Measurements from ENCODE around the gene JRKL. TPM values are rescaled to one million over a fixed set of nuclear protein-coding genes. Genes with fewer than 3 reads are reported as not detected.

Gene JRKL
- polyA plus RNA-seq, 3 donors, result 1.3 to 2.0 (median 1.9) TPM

GRCh38 chr11:96412761-96413381 is 23.1 kb downstream of the JRKL start:
- Mint-ChIP-seq H3K9me3 (peaks cover 0 to 4% (median 2%) of the 10 kb centered on the region in 7 donors), H3K27ac (no peak overlapping the region)
- no peak for DNase-seq

DNA sequence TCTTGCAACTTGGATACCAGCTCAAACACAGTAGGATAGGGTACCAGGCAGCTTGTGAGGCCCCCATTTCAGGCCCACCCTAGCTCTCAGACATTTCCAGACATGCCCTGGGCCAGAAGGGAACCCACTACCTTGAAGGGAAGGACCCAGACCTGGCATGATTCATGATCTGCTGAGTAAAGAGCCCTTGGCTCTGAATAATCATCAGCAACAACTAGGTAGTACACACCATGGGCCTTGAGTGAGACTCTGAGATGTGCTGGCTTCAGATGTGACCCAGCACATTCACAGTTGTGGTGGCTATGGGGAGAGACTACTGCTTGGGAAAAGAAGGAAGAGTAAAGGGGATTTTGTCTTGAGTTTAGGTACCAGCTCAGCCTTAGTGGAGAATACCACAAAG is 23.6 kb downstream of the JRKL start:
- TF ChIP-seq, protein P1, sequence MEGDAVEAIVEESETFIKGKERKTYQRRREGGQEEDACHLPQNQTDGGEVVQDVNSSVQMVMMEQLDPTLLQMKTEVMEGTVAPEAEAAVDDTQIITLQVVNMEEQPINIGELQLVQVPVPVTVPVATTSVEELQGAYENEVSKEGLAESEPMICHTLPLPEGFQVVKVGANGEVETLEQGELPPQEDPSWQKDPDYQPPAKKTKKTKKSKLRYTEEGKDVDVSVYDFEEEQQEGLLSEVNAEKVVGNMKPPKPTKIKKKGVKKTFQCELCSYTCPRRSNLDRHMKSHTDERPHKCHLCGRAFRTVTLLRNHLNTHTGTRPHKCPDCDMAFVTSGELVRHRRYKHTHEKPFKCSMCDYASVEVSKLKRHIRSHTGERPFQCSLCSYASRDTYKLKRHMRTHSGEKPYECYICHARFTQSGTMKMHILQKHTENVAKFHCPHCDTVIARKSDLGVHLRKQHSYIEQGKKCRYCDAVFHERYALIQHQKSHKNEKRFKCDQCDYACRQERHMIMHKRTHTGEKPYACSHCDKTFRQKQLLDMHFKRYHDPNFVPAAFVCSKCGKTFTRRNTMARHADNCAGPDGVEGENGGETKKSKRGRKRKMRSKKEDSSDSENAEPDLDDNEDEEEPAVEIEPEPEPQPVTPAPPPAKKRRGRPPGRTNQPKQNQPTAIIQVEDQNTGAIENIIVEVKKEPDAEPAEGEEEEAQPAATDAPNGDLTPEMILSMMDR (IDR thresholded peaks at IDR 0.05), result no peak
- Histone ChIP-seq H3K9me3 (replicated peaks in 1 of 2; ENCODE audit: control insufficient read depth in 1 of 2, insufficient read depth in 1 of 2, low read length in 2 of 2) (no peaks in the 10 kb centered on the region), H3K36me3 (replicated peaks in 1 of 2; ENCODE audit: control insufficient read depth in 1 of 2, insufficient read depth in 2 of 2, low read length in 2 of 2) (no peaks in the 10 kb centered on the region), H2AFZ (ENCODE audit: insufficient read depth, low read depth, low read length, poor library complexity, severe bottlenecking) (no peak overlapping the region), H3K9ac (ENCODE audit: insufficient read depth, low read length, poor library complexity, severe bottlenecking) (no peak overlapping the region), H3K4me2 (replicated peaks; ENCODE audit: extremely low read depth, low read length, poor library complexity, severe bottlenecking) (no peak overlapping the region), H3K4me3 (replicated peaks in 1 of 3; ENCODE audit: low read depth in 2 of 3, low read length in 3 of 3) (no peak overlapping the region), H3K27me3 (ENCODE audit: control insufficient read depth in 2 of 2, insufficient read depth in 2 of 2, low read length in 2 of 2) (no peaks in the 10 kb centered on the region), H3K79me2 (ENCODE audit: insufficient read depth, low read length) (no peaks in the 10 kb centered on the region), H3K4me1 (ENCODE audit: control insufficient read depth in 1 of 2, insufficient read depth in 2 of 2, low read length in 2 of 2) (no peaks in the 10 kb centered on the region), H4K20me1 (ENCODE audit: insufficient read depth, low read length) (no peaks in the 10 kb centered on the region), H3K27ac (ENCODE audit: low read depth in 1 of 2, low read length in 2 of 2) (no peak overlapping the region)
- Mint-ChIP-seq H3K4me3 (no peak overlapping the region), H3K36me3 (no peaks in the 10 kb centered on the region), H3K4me1 (no peaks in the 10 kb centered on the region), H3K9me3 (peaks cover 0 to 4% (median 2%) of the 10 kb centered on the region in 7 donors), H3K27ac (no peak overlapping the region), H3K27me3 (ENCODE audit: low read depth in 3 of 3) (peaks cover 0 to 5% (median 3%) of the 10 kb centered on the region in 3 donors)
- intact Hi-C loops (cut with micrococcal nuclease), result no loop called here
- no peak for DNase-seq

More at GRCh38 chr11:96412761-96413381, 23.1 kb downstream of the JRKL start:
- Histone ChIP-seq H3K36me3 (replicated peaks in 1 of 2; ENCODE audit: control insufficient read depth in 1 of 2, insufficient read depth in 2 of 2, low read length in 2 of 2) (no peaks in the 10 kb centered on the region), H3K4me3 (replicated peaks in 1 of 3; ENCODE audit: low read depth in 2 of 3, low read length in 3 of 3) (no peak overlapping the region), H3K9ac (ENCODE audit: insufficient read depth, low read length, poor library complexity, severe bottlenecking) (no peak overlapping the region), H4K20me1 (ENCODE audit: insufficient read depth, low read length) (no peaks in the 10 kb centered on the region), H3K9me3 (replicated peaks in 1 of 2; ENCODE audit: control insufficient read depth in 1 of 2, insufficient read depth in 1 of 2, low read length in 2 of 2) (no peaks in the 10 kb centered on the region), H3K4me1 (ENCODE audit: control insufficient read depth in 1 of 2, insufficient read depth in 2 of 2, low read length in 2 of 2) (no peaks in the 10 kb centered on the region), H3K27ac (ENCODE audit: low read depth in 1 of 2, low read length in 2 of 2) (no peak overlapping the region), H3K27me3 (ENCODE audit: control insufficient read depth in 2 of 2, insufficient read depth in 2 of 2, low read length in 2 of 2) (no peaks in the 10 kb centered on the region), H3K4me2 (replicated peaks; ENCODE audit: extremely low read depth, low read length, poor library complexity, severe bottlenecking) (no peak overlapping the region), H3K79me2 (ENCODE audit: insufficient read depth, low read length) (no peaks in the 10 kb centered on the region), H2AFZ (ENCODE audit: insufficient read depth, low read depth, low read length, poor library complexity, severe bottlenecking) (no peak overlapping the region)
- intact Hi-C loops (cut with micrococcal nuclease), result no loop called here
- no peaks in the 10 kb centered on the region for H3K4me1 Mint-ChIP-seq
- TF ChIP-seq, protein P1 (IDR thresholded peaks at IDR 0.05), result no peak
- H3K27me3 Mint-ChIP-seq (ENCODE audit: low read depth in 3 of 3), result peaks cover 0 to 5% (median 3%) of the 10 kb centered on the region in 3 donors
- whole genome bisulfite sequencing (ENCODE audit: insufficient coverage), result no CpG with 5 or more reads among the region's 1 CpG
- no peaks in the 10 kb centered on the region for H3K36me3 Mint-ChIP-seq
- H3K4me3 Mint-ChIP-seq, result no peak overlapping the region
